GM10847 (cell line): Measurements from ENCODE around the gene ADGRD1.

Source experiments
- POLR2A ChIP-seq: IDR thresholded peaks from 2 replicates; pipeline ENCODE4 v1.6.1; 2011; ENCODE audit not compliant: insufficient read length; ENCODE audit errors: extremely low read depth

The ADGRD1 gene

GRCh38 chr12:131102493-131102931 lies 148.8 kb downstream of the ADGRD1 start:
- no peak for TF ChIP-seq POLR2A

- no peak for TF ChIP-seq POLR2A
Observed at GRCh38 chr12:131102991-131103668, 149.4 kb downstream of the ADGRD1 start.

- TF ChIP-seq POLR2A: no peak
Observed at GRCh38 chr12:131103669-131104462, 150.2 kb downstream of the ADGRD1 start.

- TF ChIP-seq POLR2A: no peak
Observed at GRCh38 chr12:131104463-131105350, 151.0 kb downstream of the ADGRD1 start.

GRCh38 chr12:131105351-131105735 lies 151.6 kb downstream of the ADGRD1 start:
- no peak for TF ChIP-seq POLR2A

GRCh38 chr12:131105736-131106348 lies 152.1 kb downstream of the ADGRD1 start:
- no peak for TF ChIP-seq POLR2A

- TF ChIP-seq POLR2A: no peak
Observed at GRCh38 chr12:131106349-131106941, 152.7 kb downstream of the ADGRD1 start.

GRCh38 chr12:131108177-131108955 lies 154.7 kb downstream of the ADGRD1 start:
- no peak for TF ChIP-seq POLR2A

GRCh38 chr12:131111446-131111845 lies 157.7 kb downstream of the ADGRD1 start:
- TF ChIP-seq POLR2A: no peak

- no peak for TF ChIP-seq POLR2A
Observed at GRCh38 chr12:131112021-131112420, 158.3 kb downstream of the ADGRD1 start.

- TF ChIP-seq POLR2A: no peak
Observed at GRCh38 chr12:131112700-131113290, 159.1 kb downstream of the ADGRD1 start.

GRCh38 chr12:131113568-131114270 lies 160.0 kb downstream of the ADGRD1 start:
- no peak for TF ChIP-seq POLR2A

GRCh38 chr12:131114271-131114670 lies 160.6 kb downstream of the ADGRD1 start:
- no peak for TF ChIP-seq POLR2A
